ENCODE measurements around the gene TENM3.

TENM3 gene

GRCh38 chr4:182426901-182427300 lies 183.7 kb downstream of the TENM3 start:
- Mint-ChIP-seq H3K9me3 (no peaks in the 10 kb centered on the region), H3K27ac (no peak overlapping the region)
- DNase-seq, result no peak

GRCh38 chr4:182427554-182427953 lies 184.4 kb downstream of the TENM3 start:
- no peaks in the 10 kb centered on the region for H3K9me3 Mint-ChIP-seq
- no peaks in the 10 kb centered on the region for H3K27me3 Mint-ChIP-seq (ENCODE audit: low read depth, poor library complexity)
- no peaks in the 10 kb centered on the region for H3K4me1 Mint-ChIP-seq
- no peak for TF ChIP-seq CTCF (IDR thresholded peaks at IDR 0.05)
- no peak overlapping the region for H3K27ac Mint-ChIP-seq
- H3K36me3 Mint-ChIP-seq (ENCODE audit: low read depth), result peaks cover 6% of the 10 kb centered on the region
- no peak for DNase-seq
- H3K4me3 Mint-ChIP-seq, result no peak overlapping the region

More at GRCh38 chr4:182426901-182427300, 183.7 kb downstream of the TENM3 start:
- Mint-ChIP-seq H3K27me3 (ENCODE audit: low read depth, poor library complexity) (no peaks in the 10 kb centered on the region), H3K4me3 (no peak overlapping the region), H3K36me3 (ENCODE audit: low read depth) (peaks cover 6% of the 10 kb centered on the region), H3K4me1 (no peaks in the 10 kb centered on the region)
- no peak for TF ChIP-seq CTCF (IDR thresholded peaks at IDR 0.05)

GRCh38 chr4:182429896-182430295 lies 186.7 kb downstream of the TENM3 start:
- no peak for TF ChIP-seq CTCF (IDR thresholded peaks at IDR 0.05)
- H3K4me3 Mint-ChIP-seq, result no peak overlapping the region
- no peak overlapping the region for H3K27ac Mint-ChIP-seq
- no peak for DNase-seq
- H3K27me3 Mint-ChIP-seq (ENCODE audit: low read depth, poor library complexity), result no peaks in the 10 kb centered on the region
- H3K9me3 Mint-ChIP-seq, result no peaks in the 10 kb centered on the region
- H3K4me1 Mint-ChIP-seq, result no peaks in the 10 kb centered on the region
- H3K36me3 Mint-ChIP-seq (ENCODE audit: low read depth), result peaks cover 12% of the 10 kb centered on the region

GRCh38 chr4:182432819-182433218 lies 189.6 kb downstream of the TENM3 start:
- Mint-ChIP-seq H3K36me3 (ENCODE audit: low read depth) (peaks cover 19% of the 10 kb centered on the region), H3K4me3 (no peak overlapping the region), H3K27me3 (ENCODE audit: low read depth, poor library complexity) (no peaks in the 10 kb centered on the region), H3K4me1 (no peaks in the 10 kb centered on the region), H3K9me3 (no peaks in the 10 kb centered on the region), H3K27ac (no peak overlapping the region)
- TF ChIP-seq CTCF (IDR thresholded peaks at IDR 0.05), result no peak
- no peak for DNase-seq

- Mint-ChIP-seq H3K36me3 (ENCODE audit: low read depth) (peaks cover 22% of the 10 kb centered on the region), H3K4me1 (no peaks in the 10 kb centered on the region), H3K27me3 (ENCODE audit: low read depth, poor library complexity) (no peaks in the 10 kb centered on the region), H3K9me3 (no peaks in the 10 kb centered on the region), H3K4me3 (no peak overlapping the region), H3K27ac (no peak overlapping the region)
- no peak for TF ChIP-seq CTCF (IDR thresholded peaks at IDR 0.05)
- DNase-seq, result no peak
Measured at GRCh38 chr4:182434720-182435119, 191.5 kb downstream of the TENM3 start.

GRCh38 chr4:182435401-182435800 lies 192.2 kb downstream of the TENM3 start:
- TF ChIP-seq CTCF (IDR thresholded peaks at IDR 0.05), result no peak
- no peaks in the 10 kb centered on the region for H3K4me1 Mint-ChIP-seq
- DNase-seq, result no peak
- no peak overlapping the region for H3K4me3 Mint-ChIP-seq
- H3K9me3 Mint-ChIP-seq, result no peaks in the 10 kb centered on the region
- H3K27me3 Mint-ChIP-seq (ENCODE audit: low read depth, poor library complexity), result no peaks in the 10 kb centered on the region
- H3K27ac Mint-ChIP-seq, result peak overlapping the region; percentile 23
- peaks cover 26% of the 10 kb centered on the region for H3K36me3 Mint-ChIP-seq (ENCODE audit: low read depth)
